Measurements from ENCODE around the gene PKHD1. TPM values are rescaled to one million over a fixed set of nuclear protein-coding genes. Genes with fewer than 3 reads are reported as not detected.

Gene PKHD1
- total RNA-seq, 2 donors from 2014 or later, result not detected

GRCh38 chr6:52009466-52010140, 77.8 kb downstream of the PKHD1 start:
- DNase-seq (ENCODE audit: low spot score), result no peak
- H3K4me3 ChIP-seq, result no peak overlapping the region
- H3K27ac ChIP-seq, result no peak overlapping the region
- H3K27me3 ChIP-seq, result no peaks in the 10 kb centered on the region
- H3K36me3 ChIP-seq, result no peaks in the 10 kb centered on the region
- H3K4me1 ChIP-seq, result no peaks in the 10 kb centered on the region
- H3K9me3 ChIP-seq, result no peaks in the 10 kb centered on the region
- TF ChIP-seq CTCF (IDR thresholded peaks at IDR 0.05), result no peak

- H3K9me3 ChIP-seq, result no peaks in the 10 kb centered on the region
- no peak for TF ChIP-seq CTCF (IDR thresholded peaks at IDR 0.05)
- no peak overlapping the region for H3K4me3 ChIP-seq
- DNase-seq (ENCODE audit: low spot score), result no peak
- H3K4me1 ChIP-seq, result no peaks in the 10 kb centered on the region
- H3K36me3 ChIP-seq, result no peaks in the 10 kb centered on the region
- no peak overlapping the region for H3K27ac ChIP-seq
- H3K27me3 ChIP-seq, result no peaks in the 10 kb centered on the region
Measured at GRCh38 chr6:52000064-52000463, 87.3 kb downstream of the PKHD1 start.

- H3K4me3 ChIP-seq, result no peak overlapping the region
- H3K4me1 ChIP-seq, result no peaks in the 10 kb centered on the region
- TF ChIP-seq CTCF (IDR thresholded peaks at IDR 0.05), result no peak
- no peaks in the 10 kb centered on the region for H3K27me3 ChIP-seq
- no peaks in the 10 kb centered on the region for H3K9me3 ChIP-seq
- H3K27ac ChIP-seq, result no peak overlapping the region
- no peaks in the 10 kb centered on the region for H3K36me3 ChIP-seq
- DNase-seq (ENCODE audit: low spot score), result no peak
Measured at GRCh38 chr6:51996296-51996947, 91.0 kb downstream of the PKHD1 start.

- no peak for TF ChIP-seq CTCF (IDR thresholded peaks at IDR 0.05)
- no peak for DNase-seq (ENCODE audit: low spot score)
- Histone ChIP-seq H3K36me3 (no peaks in the 10 kb centered on the region), H3K4me1 (no peaks in the 10 kb centered on the region), H3K4me3 (no peak overlapping the region), H3K27ac (no peak overlapping the region), H3K9me3 (no peaks in the 10 kb centered on the region), H3K27me3 (no peaks in the 10 kb centered on the region)
Measured at GRCh38 chr6:51995214-51995755, 92.1 kb downstream of the PKHD1 start.

GRCh38 chr6:51992876-51993275, 94.5 kb downstream of the PKHD1 start:
- DNase-seq (ENCODE audit: low spot score), result no peak
- Histone ChIP-seq H3K27ac (no peak overlapping the region), H3K36me3 (no peaks in the 10 kb centered on the region), H3K4me3 (no peak overlapping the region), H3K4me1 (no peaks in the 10 kb centered on the region), H3K27me3 (no peaks in the 10 kb centered on the region), H3K9me3 (no peaks in the 10 kb centered on the region)
- TF ChIP-seq CTCF (IDR thresholded peaks at IDR 0.05), result no peak

Measured in right atrium auricular region (tissue), 2 donors.